NCI-H460 (cell line): ENCODE results near the gene IFNA5. TPM values are rescaled to one million over a fixed set of nuclear protein-coding genes. Genes with fewer than 3 reads are reported as not detected.

Experiments used
- DNase-seq: peaks from one replicate; pipeline ENCODE4 v3.0.0-alpha.2; 2016; ENCODE audit warnings: low read depth; ENCODE audit errors: extremely low read depth
- polyA plus RNA-seq: library from polyadenylated mRNA; depleted of rRNA; stranded (reverse); fragments of >200 nt; gene quantifications from 2 replicates; pipeline ENCODE4 v1.2.3, GENCODE V29; 2014; cell fraction: nucleus; rRNA removed
- total RNA-seq: library from RNA; depleted of rRNA; stranded (reverse); fragments of >200 nt; shearing (Covaris generic); gene quantifications from 2 replicates; pipeline ENCODE4 v1.2.3, GENCODE V29; 2014; rRNA removed

The IFNA5 gene
- total RNA-seq, result not detected in 2 replicates
- not detected in 2 replicates for polyA plus RNA-seq

- no peak for DNase-seq
Observed at GRCh38 chr9:21305213-21305612, at the start of gene IFNA5. TSS of gene IFNA5 (minus strand) at chr9:21305313. CDS start at chr9:21305256, 57 bp downstream.

DNA sequence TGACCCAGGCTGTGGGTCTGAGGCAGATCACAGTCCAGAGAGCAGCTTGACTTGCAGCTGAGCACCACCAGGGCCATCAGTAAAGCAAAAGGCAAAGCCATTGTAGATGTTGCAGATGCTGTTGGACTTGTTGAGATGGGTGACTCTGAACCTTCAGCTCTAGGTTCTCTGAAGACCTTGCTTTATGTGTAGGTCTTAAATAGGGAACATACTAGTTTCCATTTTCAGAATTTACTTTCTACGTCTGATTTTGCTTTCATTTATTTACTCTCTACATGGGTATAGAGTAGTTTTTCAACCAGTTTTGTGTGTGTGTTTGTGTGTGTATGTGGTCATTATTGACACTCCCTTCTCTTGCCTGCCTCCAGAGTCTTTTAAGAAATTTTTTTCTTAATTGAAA lies 45.7 kb upstream of the IFNA5 start, which contains the start of gene IFNA6:
IFNA6 (minus strand) TSS at position 101 of the 400 bp plus-strand sequence; CDS start at position 101, 0 bp downstream.
- DNase-seq, result no peak

DNA sequence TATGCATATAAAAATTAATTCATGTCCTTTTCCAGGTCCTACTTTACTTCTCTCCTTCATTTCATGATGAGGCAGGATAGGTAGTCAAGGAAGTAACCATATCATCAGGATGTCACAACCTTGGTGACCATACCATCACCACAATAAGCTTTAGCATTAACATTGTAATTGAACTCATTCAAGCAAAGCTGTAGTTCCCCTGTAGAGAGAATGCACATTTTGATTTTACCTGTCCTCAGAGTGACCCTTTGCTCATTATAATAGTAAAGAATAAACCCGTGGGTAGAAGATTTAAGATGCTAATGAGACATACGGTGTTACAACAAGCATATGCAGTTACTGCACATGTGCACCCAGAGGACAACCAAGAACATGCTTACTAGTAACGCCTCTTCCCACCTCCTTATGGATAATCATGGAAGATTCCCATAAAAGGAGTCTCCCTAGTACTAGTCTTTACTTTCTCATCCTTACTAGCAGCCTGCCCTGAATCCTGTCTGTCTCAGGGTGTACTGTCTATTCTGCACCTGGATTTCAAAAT lies 43.4 kb upstream of the IFNA5 start:
- DNase-seq, result no peak

DNA sequence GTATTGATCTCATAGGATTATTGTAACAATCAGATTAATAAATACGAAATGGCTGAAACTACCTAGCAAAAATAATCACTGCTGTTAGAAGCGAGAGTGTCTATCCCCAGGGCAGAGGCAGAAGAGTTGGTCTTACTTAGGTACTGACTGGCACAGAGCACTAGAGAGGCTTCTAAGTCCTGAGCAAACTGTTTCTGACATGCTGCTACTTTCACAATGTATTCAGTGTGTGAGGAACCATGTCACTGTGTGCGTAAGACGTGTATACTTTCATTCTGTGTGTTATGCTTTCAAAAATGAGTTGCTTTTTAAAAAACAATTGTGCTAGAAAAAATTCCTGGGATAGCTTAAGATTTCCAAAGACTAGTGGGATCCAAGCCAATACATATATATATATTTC lies 35.6 kb upstream of the IFNA5 start:
- no peak for DNase-seq

- no peak for DNase-seq
Observed at GRCh38 chr9:21336457-21336856, 31.3 kb upstream of the IFNA5 start.

- peak; percentile 83 for DNase-seq
Observed at GRCh38 chr9:21334701-21335632, 29.9 kb upstream of the IFNA5 start, which contains the start of gene KLHL9. TSS of gene KLHL9 (minus strand) at chr9:21335404. CDS start at chr9:21334859, 545 bp downstream.

- no peak for DNase-seq
Observed at GRCh38 chr9:21333226-21333625, 28.1 kb upstream of the IFNA5 start.

DNA sequence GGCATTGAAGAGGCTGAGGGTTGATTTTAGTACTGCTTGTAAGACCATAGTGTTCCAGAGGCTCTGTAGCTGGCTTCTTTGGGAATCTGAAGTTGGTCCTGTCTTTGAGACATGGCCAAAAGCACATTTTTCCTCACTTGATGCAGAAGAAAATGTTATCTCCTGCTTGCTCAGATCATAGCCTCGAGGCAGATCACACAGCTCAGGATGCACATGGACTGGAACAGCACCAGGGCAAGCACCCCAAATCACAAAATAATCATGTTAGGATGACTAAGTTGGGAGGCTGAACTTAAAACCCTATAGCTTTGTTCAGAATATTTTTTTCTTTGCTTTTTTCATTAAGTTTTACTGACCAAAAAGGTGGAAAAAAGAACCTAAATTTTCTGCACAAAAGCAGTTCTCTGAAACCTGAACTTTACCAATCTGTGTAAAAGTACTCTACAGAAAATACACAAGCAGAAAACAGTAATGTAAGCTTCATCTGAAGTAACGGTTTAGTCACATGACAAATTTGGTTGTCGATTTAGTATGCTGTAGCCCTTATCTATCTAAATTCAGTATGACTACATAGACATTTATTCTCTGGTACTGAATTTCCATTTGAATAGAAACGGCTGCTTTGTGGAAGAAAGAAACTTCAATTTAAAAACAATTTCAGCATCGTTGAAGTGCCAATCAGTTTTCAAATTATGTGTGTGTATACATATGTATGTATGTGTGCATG lies 26.7 kb upstream of the IFNA5 start:
- DNase-seq, result no peak

GRCh38 chr9:21326526-21327139 lies 21.5 kb upstream of the IFNA5 start:
- DNase-seq, result peak; percentile 43

DNA sequence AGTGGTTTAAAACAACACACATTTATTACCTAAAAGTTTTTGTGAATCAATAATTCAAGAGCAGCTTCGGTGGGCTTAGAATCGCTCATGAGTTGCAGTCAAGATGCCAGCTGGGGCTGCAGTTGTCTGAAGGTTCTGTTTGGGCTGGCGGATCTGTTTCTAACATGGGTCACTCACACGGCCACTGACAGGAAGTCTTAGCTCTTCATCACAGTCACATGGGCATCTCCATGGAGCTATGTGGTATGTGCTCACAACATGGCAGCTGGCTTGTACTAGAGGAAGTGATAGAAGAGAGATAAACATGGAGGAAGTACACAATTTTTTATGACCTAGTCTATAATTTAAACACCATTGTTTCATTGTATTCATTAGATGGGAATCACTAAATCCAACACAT lies 18.9 kb upstream of the IFNA5 start:
- no peak for DNase-seq

DNA sequence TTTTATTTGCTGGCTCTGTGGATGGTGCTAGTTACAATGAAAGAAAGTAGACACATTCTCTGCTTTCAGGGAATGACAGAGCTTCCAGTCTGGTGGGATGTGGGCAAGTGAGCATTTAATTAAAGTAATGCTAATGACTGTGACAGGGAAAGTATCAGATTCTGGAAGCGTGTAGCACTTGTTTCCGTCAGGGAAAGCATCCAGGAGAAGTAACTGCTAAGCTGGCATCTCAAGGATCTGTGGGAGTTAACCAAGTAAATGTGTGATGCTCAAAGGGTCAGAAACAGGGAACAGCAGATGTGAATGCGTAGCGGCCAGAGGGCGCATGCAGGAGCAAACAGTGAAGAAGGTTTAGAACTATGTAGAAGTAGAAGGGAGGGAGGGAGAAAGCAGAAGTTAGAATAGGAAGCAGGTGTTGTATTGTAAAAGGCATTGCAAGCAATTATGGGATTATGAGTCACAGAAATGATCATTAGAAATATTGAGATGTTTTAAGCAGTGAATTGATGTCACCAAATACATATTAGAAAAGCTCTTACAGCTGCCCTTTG lies 17.9 kb upstream of the IFNA5 start:
- no peak for DNase-seq

- no peak for DNase-seq
Observed at GRCh38 chr9:21320465-21320864, 15.4 kb upstream of the IFNA5 start.

- peak; percentile 33 for DNase-seq
Observed at GRCh38 chr9:21317956-21318923, 13.1 kb upstream of the IFNA5 start.

- no peak for DNase-seq
Observed at GRCh38 chr9:21316860-21317259, 11.7 kb upstream of the IFNA5 start.

DNA sequence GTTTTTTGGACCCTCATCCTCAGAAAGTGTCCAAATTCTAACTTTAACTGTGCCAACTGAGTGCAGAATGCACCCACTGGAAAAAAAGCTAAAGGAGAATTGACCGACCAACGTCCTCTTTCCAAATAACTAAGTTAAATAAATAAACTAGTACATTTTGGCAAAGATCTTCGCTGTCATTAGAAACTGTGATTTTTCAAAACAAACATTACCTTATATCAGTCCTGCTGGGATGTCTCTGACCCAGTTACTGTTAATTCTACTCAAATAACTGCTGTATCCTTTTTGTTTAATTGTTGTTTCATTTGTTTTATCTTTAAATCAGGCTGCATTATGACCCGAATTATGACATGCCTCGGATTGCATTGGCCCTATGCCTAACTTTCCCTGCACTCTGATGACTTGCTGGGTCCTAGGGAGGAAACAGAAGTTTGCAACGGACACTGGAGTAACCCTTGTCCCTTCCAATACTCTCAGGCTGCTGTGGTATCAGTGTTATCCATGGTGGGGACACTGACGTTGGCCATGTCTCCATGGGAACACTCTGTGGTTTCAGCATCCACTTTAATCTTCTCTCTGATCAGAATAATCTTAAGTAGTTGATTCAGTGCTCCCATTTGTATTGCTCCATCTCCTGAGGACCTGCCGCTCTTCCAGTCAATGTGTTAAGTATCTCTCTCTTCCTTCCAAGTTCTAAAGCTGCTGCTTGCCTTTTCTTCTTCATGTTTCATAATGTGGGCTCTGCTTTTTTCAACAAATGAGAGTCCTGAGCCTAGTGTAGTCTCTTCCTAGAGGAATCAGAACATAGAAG lies 11.1 kb upstream of the IFNA5 start:
- no peak for DNase-seq

DNA sequence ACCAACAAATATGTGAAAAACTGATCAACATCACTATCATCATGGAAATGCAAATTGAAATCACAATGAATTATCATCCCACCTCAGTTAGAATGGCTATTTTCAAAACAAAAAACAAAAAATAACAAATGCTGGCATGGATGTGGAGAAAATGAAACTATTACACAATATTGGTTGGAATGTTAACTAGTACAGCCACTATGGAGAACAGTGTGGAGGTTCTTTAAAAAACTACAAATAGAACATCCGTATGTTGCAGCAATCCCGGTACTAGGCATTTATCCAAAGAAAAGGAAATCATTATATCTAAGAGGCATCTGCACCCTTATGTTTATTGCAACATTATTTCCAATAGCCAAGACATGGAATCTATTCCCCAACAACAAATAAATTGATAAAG lies 9.0 kb upstream of the IFNA5 start:
- DNase-seq, result no peak

DNA sequence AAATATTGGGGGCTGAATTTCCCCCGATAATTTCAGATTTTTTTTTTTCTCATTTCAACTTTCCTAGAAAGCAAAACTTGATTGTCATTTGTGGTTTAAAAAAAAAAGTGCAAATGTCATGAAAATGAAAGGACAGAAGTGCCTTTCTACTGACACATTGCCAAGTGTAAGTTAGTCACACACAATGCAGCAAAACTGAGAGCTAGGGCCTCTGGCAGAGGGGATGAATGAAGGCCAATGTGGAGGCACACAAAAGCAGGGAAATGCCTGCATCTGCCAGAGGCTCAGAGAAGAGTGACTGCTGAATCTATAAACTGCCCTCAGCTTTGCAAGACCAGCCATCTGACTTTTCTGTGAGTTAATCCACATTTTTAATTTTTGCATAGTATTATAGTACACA lies 6.8 kb upstream of the IFNA5 start:
- no peak for DNase-seq

GRCh38 chr9:21295992-21296391 lies 9.1 kb downstream of the IFNA5 start:
- DNase-seq, result no peak
